Natural killer cell treated with Interleukin-12 subunit alpha and Interleukin-12 subunit beta and Interleukin-15 and Interleukin-18, amount 100 ng/mL, for 72 hours (primary cell): ENCODE data around the gene ZDHHC19. TPM values are rescaled to one million over a fixed set of nuclear protein-coding genes. Genes with fewer than 3 reads are reported as not detected.
A peak's percentile ranks its signal among the peaks of the same experiment; 100 is the strongest.
"Not testable (repeated sequence)": the region's sequence is repeated elsewhere in the genome, so short reads cannot be mapped to it uniquely, and the experiment has no call there.

Experiments
- ATAC-seq, 2 donors: fragments of 150-1000 bp; cut with Tn5 transposase in 1 of 2; sonication (Bioruptor Pico), chemical (Tn5 transposase) in 1 of 2; 2 replicates each; pipeline ENCODE4 v1.10.0; 2021
- DNase-seq: peaks from one replicate; pipeline ENCODE4 v3.0.0; 2022; ENCODE audit warnings: low spot score
- H3K27ac Mint-ChIP-seq, 2 donors: 1 replicate in 1 of 2; 2 replicates in 1 of 2; pipeline ENCODE4 v1.8.0; 2022; ENCODE audit warnings: mixed read lengths in 2 of 2, mild to moderate bottlenecking in 1 of 2, moderate library complexity in 1 of 2
- H3K27me3 Mint-ChIP-seq, 2 donors: 1 replicate in 1 of 2; 2 replicates in 1 of 2; pipeline ENCODE4 v1.8.0; 2022; ENCODE audit warnings: mixed read lengths in 2 of 2
- H3K36me3 Mint-ChIP-seq: one replicate; pipeline ENCODE4 v1.8.0; 2022; ENCODE audit warnings: mixed read lengths
- H3K4me1 Mint-ChIP-seq, 2 donors: 1 replicate in 1 of 2; 2 replicates in 1 of 2; pipeline ENCODE4 v1.8.0; 2022; ENCODE audit warnings: low read depth in 2 of 2, mixed read lengths in 2 of 2, mild to moderate bottlenecking in 1 of 2
- H3K4me3 Mint-ChIP-seq: one replicate; pipeline ENCODE4 v1.8.0; 2022; ENCODE audit warnings: mixed read lengths
- H3K9me3 Mint-ChIP-seq: 2 replicates; pipeline ENCODE4 v1.8.0; 2022; ENCODE audit warnings: mixed read lengths
- total RNA-seq, 2 donors: library from RNA; stranded (reverse); gene quantifications; one replicate each; pipeline ENCODE4 v1.2.3, GENCODE V29; 2022

The ZDHHC19 gene
- total RNA-seq, 2 donors from 2014 or later: 1.0 TPM; not detected in 1

GRCh38 chr3:196218155-196218712 lies 7.0 kb upstream of the ZDHHC19 start:
- no peak overlapping the region for H3K4me3 Mint-ChIP-seq
- DNase-seq (no peak), ATAC-seq (no peak)
- H3K9me3 Mint-ChIP-seq: no peaks in the 10 kb centered on the region
- H3K27ac Mint-ChIP-seq: peak overlapping the region in 1 of 2 donors; percentile 85
- H3K36me3 Mint-ChIP-seq: no peaks in the 10 kb centered on the region
- peaks cover 13 to 18% of the 10 kb centered on the region in 2 donors for H3K4me1 Mint-ChIP-seq
- H3K27me3 Mint-ChIP-seq: no peaks in the 10 kb centered on the region

DNA sequence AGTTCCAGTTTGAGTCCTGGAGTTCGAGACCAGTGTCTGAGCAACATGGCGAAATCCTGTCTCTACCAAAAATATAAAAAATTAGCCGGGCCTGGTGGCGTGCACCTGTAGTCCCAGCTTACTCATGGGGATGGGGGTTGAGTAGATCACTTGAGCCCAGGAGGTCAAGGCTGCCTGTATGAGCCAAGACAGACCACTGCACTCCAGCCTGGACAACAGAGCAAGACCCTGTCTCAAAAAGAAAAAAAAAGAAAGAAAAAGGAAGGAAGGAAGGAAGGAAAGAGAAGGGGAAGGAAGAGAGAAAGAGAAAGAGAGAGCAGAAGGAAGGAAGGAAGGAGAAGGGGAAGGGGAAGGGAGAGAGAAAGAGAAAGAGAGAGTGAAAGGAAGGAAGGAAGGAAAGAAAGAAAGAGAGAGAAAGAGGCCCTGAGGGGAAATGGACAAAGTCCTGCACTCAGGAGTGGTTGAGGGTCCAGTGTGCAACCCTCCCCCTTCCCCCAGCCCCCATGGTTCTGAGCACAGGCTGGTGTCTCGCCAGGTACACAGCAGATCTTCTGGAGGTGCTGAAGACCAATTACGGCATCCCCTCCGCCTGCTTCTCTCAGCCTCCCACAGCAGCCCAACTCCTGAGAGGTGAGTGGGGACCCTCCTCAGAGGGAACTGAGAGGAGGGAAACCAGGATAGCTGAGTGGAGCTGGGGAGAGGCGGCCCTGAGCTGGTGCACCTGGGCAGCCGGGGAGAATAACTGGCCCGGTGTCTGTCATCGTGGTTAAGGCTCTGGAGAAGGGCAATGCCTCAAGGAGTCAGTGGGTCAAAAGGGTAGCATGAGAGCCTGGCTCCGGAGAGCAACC lies 6.3 kb upstream of the ZDHHC19 start:
- peaks cover 13 to 18% of the 10 kb centered on the region in 2 donors for H3K4me1 Mint-ChIP-seq
- no peaks in the 10 kb centered on the region for H3K9me3 Mint-ChIP-seq
- no peaks in the 10 kb centered on the region for H3K36me3 Mint-ChIP-seq
- ATAC-seq (no peak), DNase-seq (no peak)
- peak overlapping the region; percentile 3 for H3K4me3 Mint-ChIP-seq
- H3K27ac Mint-ChIP-seq: peak overlapping the region in 1 of 2 donors; percentile 58
- no peaks in the 10 kb centered on the region for H3K27me3 Mint-ChIP-seq

DNA sequence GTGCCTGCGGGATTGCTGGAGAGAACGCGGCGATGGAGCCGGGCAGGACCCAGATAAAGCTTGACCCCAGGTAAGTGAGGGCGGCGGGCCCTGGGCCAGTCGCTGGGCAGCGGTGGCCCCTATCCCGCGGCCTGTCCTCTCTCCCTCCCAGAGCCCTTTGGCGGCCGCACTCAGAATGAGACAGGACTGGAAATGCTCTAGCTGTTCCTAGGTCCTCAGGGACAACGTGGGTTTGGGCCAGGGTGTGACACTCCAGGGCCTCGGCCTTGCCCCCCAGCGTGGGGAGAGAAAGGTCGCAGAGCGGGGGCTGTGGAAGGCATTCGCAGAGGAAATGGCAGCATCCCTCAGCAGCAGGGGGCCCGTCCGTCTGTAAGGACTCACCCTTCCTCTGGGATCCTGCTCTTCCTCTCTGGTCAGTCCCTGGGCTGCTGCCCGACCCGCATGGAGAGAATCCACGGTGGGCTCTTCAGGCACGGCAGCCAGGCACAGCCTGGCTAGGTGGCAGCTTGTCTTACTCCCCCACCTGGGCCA lies 5.5 kb upstream of the ZDHHC19 start:
- Mint-ChIP-seq H3K4me1 (peaks cover 13 to 18% of the 10 kb centered on the region in 2 donors), H3K36me3 (no peaks in the 10 kb centered on the region), H3K4me3 (no peak overlapping the region), H3K27me3 (no peaks in the 10 kb centered on the region), H3K27ac (no peak overlapping the region), H3K9me3 (no peaks in the 10 kb centered on the region)
- ATAC-seq: no peak
- no peak for DNase-seq

GRCh38 chr3:196216089-196216564 lies 4.9 kb upstream of the ZDHHC19 start, which contains the start of gene SLC51A:
SLC51A (plus strand) TSS chr3:196216534; CDS start chr3:196216713, 179 bp downstream.
- peak; percentile 59 for DNase-seq
- no peak for ATAC-seq
- peaks cover 13 to 18% of the 10 kb centered on the region in 2 donors for H3K4me1 Mint-ChIP-seq
- no peaks in the 10 kb centered on the region for H3K36me3 Mint-ChIP-seq
- peak within 1 kb of the TSS; percentile 3 for H3K4me3 Mint-ChIP-seq
- H3K27ac Mint-ChIP-seq: peak within 1 kb of the TSS in 1 of 2 donors; percentile 58
- H3K27me3 Mint-ChIP-seq: no peaks in the 10 kb centered on the region
- H3K9me3 Mint-ChIP-seq: no peaks in the 10 kb centered on the region

- Mint-ChIP-seq H3K27ac (no peak overlapping the region), H3K4me1 (peaks cover 13 to 18% of the 10 kb centered on the region in 2 donors), H3K9me3 (no peaks in the 10 kb centered on the region), H3K36me3 (no peaks in the 10 kb centered on the region), H3K27me3 (no peaks in the 10 kb centered on the region), H3K4me3 (no peak overlapping the region)
- no peak for DNase-seq
- no peak for ATAC-seq
These were observed 4.4 kb upstream of the ZDHHC19 start for GRCh38 chr3:196215493-196216020.

- DNase-seq (no peak), ATAC-seq (no peak)
- Mint-ChIP-seq H3K4me3 (no peak overlapping the region), H3K27ac (no peak overlapping the region), H3K4me1 (peaks cover 11% of the 10 kb centered on the region in 2 donors), H3K9me3 (no peaks in the 10 kb centered on the region), H3K36me3 (no peaks in the 10 kb centered on the region), H3K27me3 (no peaks in the 10 kb centered on the region)
These were observed 3.7 kb upstream of the ZDHHC19 start for GRCh38 chr3:196214783-196215441.

- not testable (repeated sequence) for H3K4me3 Mint-ChIP-seq, H3K9me3 Mint-ChIP-seq, H3K36me3 Mint-ChIP-seq, ATAC-seq, DNase-seq, H3K27ac Mint-ChIP-seq, H3K27me3 Mint-ChIP-seq
- peaks cover 4 to 13% of the 10 kb centered on the region in 2 donors for H3K4me1 Mint-ChIP-seq
These were observed 1.1 kb downstream of the ZDHHC19 start for GRCh38 chr3:196209944-196210672.

DNA sequence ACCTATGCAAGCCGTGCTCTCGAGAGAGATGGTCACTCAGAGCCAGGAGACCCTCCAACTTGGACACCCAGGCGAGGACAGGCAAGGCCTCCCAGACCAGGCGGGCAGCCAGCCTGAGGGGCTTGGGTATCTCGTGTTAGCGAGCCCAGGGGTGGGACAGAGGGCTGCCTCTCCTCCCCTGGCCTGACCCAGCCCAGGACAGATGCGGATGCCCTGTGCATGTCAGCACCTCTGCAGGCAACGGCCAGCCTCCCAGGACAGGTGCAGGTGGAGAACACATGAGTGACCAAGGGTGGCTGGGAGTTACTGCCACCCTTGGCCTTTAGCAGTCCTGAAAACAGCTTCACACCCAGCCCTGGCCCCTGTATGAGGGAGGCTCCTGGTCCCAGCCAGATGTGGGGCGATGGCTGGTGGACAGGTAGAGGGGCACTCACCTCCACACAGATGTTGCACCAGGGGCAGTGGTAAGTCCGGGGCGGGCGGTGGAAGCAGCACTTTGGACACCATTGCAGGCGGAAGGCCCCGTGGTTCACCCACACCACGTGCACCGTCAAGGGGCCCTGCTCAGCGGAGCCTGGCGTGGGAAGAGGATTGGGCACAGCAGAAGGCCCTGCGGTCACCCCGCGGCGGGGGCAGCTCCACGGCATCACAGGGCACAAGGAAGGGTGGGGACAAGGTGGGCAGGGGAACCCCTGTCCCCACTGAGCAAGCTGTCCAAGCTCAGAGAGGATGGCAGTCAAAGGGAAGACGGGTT lies 2.1 kb downstream of the ZDHHC19 start:
- peaks cover 0 to 7% of the 10 kb centered on the region in 2 donors for H3K27me3 Mint-ChIP-seq
- no peaks in the 10 kb centered on the region for H3K9me3 Mint-ChIP-seq
- H3K36me3 Mint-ChIP-seq: no peaks in the 10 kb centered on the region
- no peak for ATAC-seq
- peaks cover 4 to 14% of the 10 kb centered on the region in 2 donors for H3K4me1 Mint-ChIP-seq
- no peak overlapping the region for H3K27ac Mint-ChIP-seq
- H3K4me3 Mint-ChIP-seq: peak overlapping the region; percentile 58
- DNase-seq: no peak

- ATAC-seq (peak; percentile 78 to 85), DNase-seq (no peak)
- Mint-ChIP-seq H3K27me3 (peaks cover 0 to 10% of the 10 kb centered on the region in 2 donors), H3K4me1 (peaks cover 4 to 16% of the 10 kb centered on the region in 2 donors), H3K9me3 (no peaks in the 10 kb centered on the region), H3K4me3 (peak overlapping the region; percentile 81), H3K36me3 (no peaks in the 10 kb centered on the region), H3K27ac (no peak overlapping the region)
These were observed 3.2 kb downstream of the ZDHHC19 start for GRCh38 chr3:196207833-196208607.

DNA sequence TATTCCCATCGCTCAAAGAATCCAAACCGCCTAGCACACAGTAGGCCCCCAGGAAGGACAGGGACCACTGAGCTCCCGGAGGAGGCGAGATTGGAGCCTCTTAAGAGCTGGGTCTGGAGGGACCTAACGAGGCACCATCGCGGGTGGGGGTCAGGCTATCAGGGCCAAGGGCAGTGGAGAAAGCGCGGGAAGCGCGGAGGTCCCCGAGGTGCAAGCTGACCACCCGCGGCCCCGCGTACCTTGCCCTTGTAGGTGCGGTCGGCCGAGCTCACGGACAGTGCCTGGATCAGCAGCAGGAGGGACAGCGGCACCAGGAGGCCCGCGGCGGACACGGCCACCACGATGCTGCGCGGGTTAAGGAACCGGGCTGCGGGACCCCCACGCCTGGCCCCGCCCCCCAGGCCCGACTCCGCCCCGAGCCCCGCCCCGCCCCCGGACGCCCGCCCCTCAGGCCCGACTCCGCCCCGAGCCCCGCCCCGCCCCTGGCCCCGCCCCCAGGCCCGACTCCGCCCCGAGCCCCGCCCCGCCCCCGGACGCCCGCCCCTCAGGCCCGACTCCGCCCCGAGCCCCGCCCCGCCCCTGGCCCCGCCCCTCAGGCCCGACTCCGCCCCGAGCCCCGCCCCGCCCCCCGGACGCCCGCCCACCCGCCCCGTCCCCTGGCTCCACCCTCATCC lies 3.9 kb downstream of the ZDHHC19 start:
- Mint-ChIP-seq H3K27ac (no peak overlapping the region), H3K4me3 (peak overlapping the region; percentile 81), H3K9me3 (no peaks in the 10 kb centered on the region), H3K27me3 (peaks cover 0 to 14% of the 10 kb centered on the region in 2 donors), H3K4me1 (peaks cover 4 to 20% of the 10 kb centered on the region in 2 donors), H3K36me3 (no peaks in the 10 kb centered on the region)
- ATAC-seq: peak; percentile 59 to 63
- DNase-seq: no peak

- not testable (repeated sequence) for DNase-seq, H3K9me3 Mint-ChIP-seq, ATAC-seq, H3K27ac Mint-ChIP-seq, H3K4me3 Mint-ChIP-seq, H3K36me3 Mint-ChIP-seq
- peaks cover 4 to 20% of the 10 kb centered on the region in 2 donors for H3K4me1 Mint-ChIP-seq
- H3K27me3 Mint-ChIP-seq: peaks cover 0 to 14% of the 10 kb centered on the region in 2 donors
These were observed 5.6 kb downstream of the ZDHHC19 start for GRCh38 chr3:196205442-196206205.
